K562 (cell line): ENCODE results near the gene GDPD2.

ENCODE experiments used
- CTCF ChIP-seq, 3 experiments: IDR thresholded peaks in 2 of 3; conservative IDR thresholded peaks in 1 of 3; 2 replicates each; pipeline ENCODE4 v1.5.1; 2011 to 2012; ENCODE audit warnings: low read length in 3 of 3, mild to moderate bottlenecking in 3 of 3, control low read depth in 2 of 3, improper control_type of control experiment in 1 of 3, inconsistent platforms in 1 of 3, low read depth in 1 of 3, mixed read lengths in 1 of 3, moderate library complexity in 1 of 3; ENCODE audit not compliant: insufficient read depth in 2 of 3
- ETV6 ChIP-seq, 3 experiments: fragments of 150-350 bp in 1 of 3; sonication (generic) in 1 of 3; formaldehyde crosslinking in 1 of 3; IDR thresholded peaks; 2 replicates each; pipeline versions ENCODE4 v1.6.1 to v1.8.0; 2014 to 2022; ENCODE audit warnings: borderline replicate concordance in 2 of 3, low read depth in 2 of 3, antibody characterized with exemption in 1 of 3, low read length in 1 of 3, mild to moderate bottlenecking in 1 of 3, missing genetic modification reagents in 1 of 3
- EZH2 ChIP-seq: IDR thresholded peaks from 2 replicates; pipeline ENCODE4 v1.6.1; 2012; ENCODE audit warnings: low read depth, mild to moderate bottlenecking, inconsistent platforms, low read length, borderline replicate concordance
- MEF2A ChIP-seq: IDR thresholded peaks from 2 replicates; pipeline ENCODE4 v1.6.1; 2011; ENCODE audit warnings: low read depth, mild to moderate bottlenecking, low read length, moderate library complexity; ENCODE audit not compliant: control insufficient read depth
- NR2F6 ChIP-seq: fragments of 450-650 bp; formaldehyde crosslinking; IDR thresholded peaks from 2 replicates; pipeline ENCODE4 v1.4.0; 2020; ENCODE audit warnings: mild to moderate bottlenecking
- PCBP1 ChIP-seq: fragments of 200-400 bp; formaldehyde crosslinking; IDR thresholded peaks from 2 replicates; pipeline ENCODE4 v1.6.1; 2018; ENCODE audit warnings: mild to moderate bottlenecking, low read depth, low read length; ENCODE audit not compliant: poor library complexity, severe bottlenecking
- REST ChIP-seq, 2 experiments: fragments of 450-650 bp; formaldehyde crosslinking in 1 of 2; IDR thresholded peaks; 2 replicates each; pipeline versions ENCODE4 v1.4.0 to v1.6.1; 2014 to 2020; ENCODE audit warnings: mild to moderate bottlenecking in 2 of 2, borderline replicate concordance in 1 of 2, low read depth in 1 of 2
- TFE3 ChIP-seq: fragments of 450-650 bp; formaldehyde crosslinking; IDR thresholded peaks from 2 replicates; pipeline ENCODE4 v1.4.0; 2020; ENCODE audit warnings: mild to moderate bottlenecking, mixed read lengths
- YBX1 ChIP-seq: fragments of 450-650 bp; IDR thresholded peaks from 2 replicates; pipeline ENCODE4 v1.7.1; 2016; ENCODE audit warnings: mild to moderate bottlenecking
- ZBTB8A ChIP-seq: fragments of 450-650 bp; IDR thresholded peaks from 2 replicates; pipeline ENCODE4 v1.6.1; 2018; ENCODE audit warnings: mild to moderate bottlenecking, moderate library complexity; ENCODE audit not compliant: partially characterized antibody

- TF ChIP-seq PCBP1, result no peak
- TF ChIP-seq MEF2A, result no peak
- no peak for TF ChIP-seq REST (IDR thresholded peaks at IDR 0.05; ENCODE audit: borderline replicate concordance)
- no peak for TF ChIP-seq REST (CRISPR knock-in tag; IDR thresholded peaks at IDR 0.05; ENCODE audit: low read depth)
- no peak for TF ChIP-seq ZBTB8A
- no peak for TF ChIP-seq YBX1
- TF ChIP-seq TFE3 (CRISPR knock-in tag), result no peak
- TF ChIP-seq NR2F6 (CRISPR knock-in tag), result no peak
- no peak for TF ChIP-seq ETV6 (IDR thresholded peaks at IDR 0.05; ENCODE audit: borderline replicate concordance in 1 of 2, low read depth in 2 of 2, low read length in 1 of 2)
- TF ChIP-seq ETV6 (CRISPR knock-in tag; IDR thresholded peaks at IDR 0.05; ENCODE audit: borderline replicate concordance), result no peak
- TF ChIP-seq CTCF (IDR thresholded peaks at IDR 0.05 in 2 of 3, conservative IDR thresholded peaks at IDR 0.05 in 1 of 3; ENCODE audit: insufficient read depth in 2 of 3, low read depth in 1 of 3, low read length in 3 of 3), result no peak
- TF ChIP-seq EZH2, result no peak
Measured at GRCh38 chrX:70427365-70427764, 4.3 kb downstream of the GDPD2 start.
